Stimulated activated CD4-positive, alpha-beta T cell treated with anti-CD3 and anti-CD28 coated beads, Interleukin-12 subunit alpha, Interleukin-12 subunit beta, amount 100 ng/mL, for 4 hours (primary cell): ENCODE measurements around the gene DYNLT2B.
"Not testable (repeated sequence)": the region's sequence is repeated elsewhere in the genome, so short reads cannot be mapped to it uniquely, and the experiment has no call there.

ENCODE experiments used
- DNase-seq: peaks from one replicate; pipeline ENCODE4 v3.0.0-alpha.2; 2020

Gene DYNLT2B

GRCh38 chr3:196323016-196323415, 5.0 kb upstream of the DYNLT2B start:
- no peak for DNase-seq

GRCh38 chr3:196321162-196321561, 3.1 kb upstream of the DYNLT2B start:
- DNase-seq: no peak

DNA sequence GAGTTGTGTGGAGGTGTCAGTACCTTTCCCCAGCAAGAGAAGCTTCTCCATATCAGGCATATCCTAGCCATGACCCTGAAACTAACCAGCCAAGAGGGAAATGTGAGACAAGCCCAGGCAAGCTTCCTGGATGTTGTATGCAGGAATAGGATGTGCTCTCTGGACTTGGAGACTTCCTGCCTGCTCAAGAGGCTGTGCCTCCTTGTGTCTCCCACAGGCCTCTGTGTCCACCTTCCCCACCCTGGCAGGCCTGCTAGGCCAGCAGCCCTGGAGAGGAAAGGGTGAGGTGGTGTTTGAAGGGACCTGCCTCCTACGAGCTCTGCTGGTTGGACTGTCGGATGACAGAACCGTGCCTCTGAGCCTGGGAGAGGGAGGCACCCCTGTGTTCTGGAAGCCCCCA, 2.1 kb upstream of the DYNLT2B start:
- DNase-seq: no peak

DNA sequence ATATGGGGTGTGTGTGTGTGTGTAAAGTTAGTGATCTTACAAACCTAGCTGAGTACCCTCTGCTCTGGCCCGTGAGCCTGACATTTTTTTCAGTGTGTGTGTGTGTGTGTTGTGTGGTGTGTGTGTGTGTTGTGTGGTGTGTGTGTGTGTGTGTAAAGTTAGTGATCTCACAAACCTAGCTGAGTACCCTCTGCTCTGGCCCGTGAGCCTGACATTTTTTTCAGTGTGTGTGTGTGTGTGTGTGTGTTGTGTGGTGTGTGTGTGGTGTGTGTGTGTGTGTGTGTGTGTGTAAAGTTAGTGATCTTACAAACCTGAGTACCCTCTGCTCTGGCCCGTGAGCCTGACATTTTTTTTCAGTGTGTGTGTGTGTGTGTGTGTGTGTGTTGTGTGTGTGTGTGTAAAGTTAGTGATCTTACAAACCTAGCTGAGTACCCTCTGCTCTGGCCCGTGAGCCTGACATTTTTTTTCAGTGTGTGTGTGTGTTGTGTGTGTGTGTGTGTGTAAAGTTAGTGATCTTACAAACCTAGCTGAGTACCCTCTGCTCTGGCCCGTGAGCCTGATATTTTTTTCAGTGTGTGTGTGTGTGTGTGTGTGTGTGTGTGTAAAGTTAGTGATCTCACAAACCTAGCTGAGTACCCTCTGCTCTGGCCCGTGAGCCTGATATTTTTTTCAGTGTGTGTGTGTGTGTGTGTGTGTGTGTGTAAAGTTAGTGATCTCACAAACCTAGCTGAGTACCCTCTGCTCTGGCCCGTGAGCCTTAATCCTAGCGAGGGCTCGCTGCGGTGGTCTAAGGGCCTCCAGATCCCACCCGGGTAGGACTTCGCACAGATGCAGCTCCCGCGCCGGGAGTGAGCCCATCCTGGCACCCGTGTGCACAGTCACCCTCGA, 997 bp downstream of the DYNLT2B start:
- DNase-seq: not testable (repeated sequence)

DNA sequence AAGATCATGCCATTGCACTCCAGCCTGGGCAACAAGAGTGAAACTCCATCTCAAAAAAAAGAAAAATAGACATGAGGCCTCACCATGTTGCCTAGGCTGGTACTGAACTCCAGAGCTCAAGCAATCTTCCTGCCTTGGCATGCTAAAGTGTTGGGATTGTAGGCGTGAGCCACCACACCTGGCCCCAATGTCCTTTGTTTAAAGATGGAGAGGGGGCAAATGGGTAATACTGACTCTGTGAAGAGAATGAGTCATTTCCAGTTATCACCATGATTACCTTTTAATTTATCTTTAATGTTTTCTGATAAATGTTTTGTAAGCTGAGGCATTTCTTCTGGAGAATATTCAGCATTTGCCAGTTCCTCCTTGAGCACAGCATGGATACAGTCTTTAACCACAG, 2.2 kb downstream of the DYNLT2B start:
- no peak for DNase-seq

DNA sequence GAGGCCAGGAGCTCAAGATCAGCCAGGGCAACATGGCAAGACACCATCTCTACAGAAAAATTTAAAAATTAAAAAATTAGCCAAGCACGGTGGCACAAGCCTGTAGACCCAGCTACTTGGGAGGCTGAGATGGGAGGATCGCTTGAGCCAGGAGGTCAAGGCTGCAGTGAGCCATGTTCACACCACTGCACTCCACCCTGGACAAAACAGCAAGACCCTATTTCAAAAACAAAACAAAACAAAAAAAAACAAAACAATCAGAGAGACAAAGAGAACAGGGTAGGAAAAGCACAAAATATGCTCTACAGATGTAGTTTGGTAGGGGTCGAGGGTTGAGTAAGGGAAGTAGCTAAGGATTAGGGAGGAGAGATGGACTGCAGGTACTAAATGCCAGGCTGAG, 3.4 kb downstream of the DYNLT2B start:
- no peak for DNase-seq

GRCh38 chr3:196314086-196314485, 4.0 kb downstream of the DYNLT2B start:
- not testable (repeated sequence) for DNase-seq

GRCh38 chr3:196302960-196303359, 15.1 kb downstream of the DYNLT2B start:
- DNase-seq: not testable (repeated sequence)

DNA sequence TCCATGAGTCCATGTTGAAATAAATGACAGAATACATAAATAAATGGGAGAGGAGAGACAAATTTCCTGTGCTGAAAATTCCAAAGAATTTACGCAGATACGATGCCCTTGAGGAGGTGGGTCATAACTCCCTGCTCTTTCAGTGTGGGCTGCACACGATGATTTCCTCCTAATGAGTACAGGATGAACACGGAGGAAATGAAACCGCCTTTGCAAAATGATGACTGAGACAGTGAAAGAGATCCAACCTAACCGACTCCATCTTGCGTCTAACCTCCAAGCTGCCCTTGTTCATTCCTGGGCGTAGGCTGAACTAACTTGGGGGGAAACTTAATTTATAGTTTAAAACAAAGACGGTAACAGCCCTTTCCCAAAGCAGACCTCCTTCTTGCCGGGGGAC, 15.5 kb downstream of the DYNLT2B start:
- not testable (repeated sequence) for DNase-seq

DNA sequence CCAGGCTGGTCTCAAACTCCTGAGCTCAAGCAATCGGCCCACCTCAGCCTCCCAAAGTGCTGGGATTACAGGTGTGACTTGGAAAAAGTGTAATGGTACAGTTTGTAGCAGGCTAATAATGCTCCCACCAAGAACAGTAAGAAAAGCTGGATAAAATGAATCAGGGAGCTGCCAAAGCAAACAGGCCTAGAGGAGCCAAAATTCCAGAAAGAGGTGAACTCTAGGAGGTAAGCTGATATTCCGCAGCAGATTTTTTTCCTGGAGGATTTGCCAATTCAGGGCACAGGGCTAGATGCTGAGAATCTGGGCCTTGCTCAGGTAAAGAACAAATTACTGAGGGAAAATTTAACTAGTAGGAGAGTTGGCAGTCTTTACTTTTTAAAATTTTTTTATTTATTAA, 19.5 kb downstream of the DYNLT2B start:
- DNase-seq: no peak

GRCh38 chr3:196292286-196292923, 25.6 kb downstream of the DYNLT2B start:
- DNase-seq: no peak

- no peak for DNase-seq
These were observed 29.9 kb downstream of the DYNLT2B start for GRCh38 chr3:196288141-196288460.

- DNase-seq: peak; percentile 67
These were observed 30.4 kb downstream of the DYNLT2B start, which contains the start of gene PCYT1A for GRCh38 chr3:196287440-196288140. Gene PCYT1A (minus strand): TSS chr3:196287726. CDS start chr3:196270531, 17,195 bp downstream.

DNA sequence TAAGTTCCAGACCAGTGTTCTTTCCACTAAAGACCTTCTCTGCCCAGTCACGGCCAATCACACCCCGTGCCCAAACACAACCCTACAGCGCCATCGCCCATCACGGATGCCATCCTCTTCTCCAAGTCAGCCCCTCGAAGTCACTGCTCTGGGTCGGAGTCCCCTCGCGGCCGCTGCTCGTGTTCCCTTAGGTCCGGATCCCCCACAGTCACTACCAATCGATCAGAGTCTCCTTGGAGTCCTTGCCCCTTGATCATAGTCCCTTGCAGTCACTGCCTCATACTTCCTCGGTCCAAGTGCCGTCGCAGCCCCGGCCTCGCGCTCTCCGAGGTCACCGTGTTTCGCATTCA, 31.0 kb downstream of the DYNLT2B start:
- DNase-seq: peak; percentile 11

DNA sequence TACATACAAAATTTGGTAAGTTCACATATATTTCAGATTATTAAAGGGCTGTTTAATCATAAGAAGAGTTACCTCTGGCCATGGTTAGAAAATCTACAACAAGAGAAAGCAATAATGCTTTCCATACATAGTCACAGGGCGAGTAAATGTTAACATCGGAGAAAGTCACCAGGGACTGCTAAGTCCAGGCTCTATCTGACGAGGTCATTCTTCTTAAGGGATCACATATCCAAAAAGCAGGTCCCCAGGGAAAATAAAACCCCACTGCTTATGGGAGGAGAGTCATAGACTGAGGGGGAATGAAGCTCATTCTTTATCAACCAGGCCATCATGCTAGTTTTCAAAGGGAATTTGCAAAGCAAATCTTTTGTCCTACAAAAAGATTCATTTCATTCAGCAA, 33.6 kb downstream of the DYNLT2B start:
- DNase-seq: no peak

GRCh38 chr3:196281962-196282361, 36.1 kb downstream of the DYNLT2B start:
- no peak for DNase-seq

GRCh38 chr3:196280689-196281440, 37.2 kb downstream of the DYNLT2B start:
- no peak for DNase-seq

- no peak for DNase-seq
These were observed 42.9 kb downstream of the DYNLT2B start for GRCh38 chr3:196275126-196275525.

GRCh38 chr3:196274585-196274984, 43.5 kb downstream of the DYNLT2B start:
- DNase-seq: peak; percentile 38

GRCh38 chr3:196273655-196274054, 44.4 kb downstream of the DYNLT2B start:
- DNase-seq: no peak

- no peak for DNase-seq
These were observed 45.2 kb downstream of the DYNLT2B start for GRCh38 chr3:196272826-196273225.

GRCh38 chr3:196270499-196270898, 47.5 kb downstream of the DYNLT2B start:
- DNase-seq: no peak
